HG02938 (cell line): ENCODE data around the gene RTP5.
A peak's percentile ranks its signal among the peaks of the same experiment; 100 is the strongest.

ENCODE experiments used
- ATAC-seq: cut with Tn5 transposase; IDR thresholded peaks from one replicate; pipeline ENCODE4 v1.9.1; 2021; ENCODE audit warnings: mild to moderate bottlenecking, moderate library complexity; ENCODE audit not compliant: unreplicated experiment

Gene RTP5

GRCh38 chr2:241857041-241857541, 12.4 kb upstream of the RTP5 start:
- no peak for ATAC-seq

- ATAC-seq = no peak
Observed at GRCh38 chr2:241857572-241858121, 11.9 kb upstream of the RTP5 start.

- no peak for ATAC-seq
Observed at GRCh38 chr2:241858206-241859016, 11.1 kb upstream of the RTP5 start, which contains the start of gene PDCD1. Gene PDCD1, minus strand, starts transcription at chr2:241858894. Its CDS starts 56 bp downstream, at chr2:241858838.

- ATAC-seq = no peak
Observed at GRCh38 chr2:241859017-241859435, 10.5 kb upstream of the RTP5 start.

GRCh38 chr2:241859436-241860183, 9.9 kb upstream of the RTP5 start:
- peak; percentile 37 for ATAC-seq

GRCh38 chr2:241860184-241861078, 9.1 kb upstream of the RTP5 start:
- ATAC-seq = no peak

- no peak for ATAC-seq
Observed at GRCh38 chr2:241861264-241861663, 8.3 kb upstream of the RTP5 start.

GRCh38 chr2:241862093-241862492, 7.4 kb upstream of the RTP5 start:
- ATAC-seq = no peak

GRCh38 chr2:241862775-241863535, 6.6 kb upstream of the RTP5 start:
- no peak for ATAC-seq

- ATAC-seq = no peak
Observed at GRCh38 chr2:241863536-241863954, 6.0 kb upstream of the RTP5 start.

- no peak for ATAC-seq
Observed at GRCh38 chr2:241864168-241864849, 5.2 kb upstream of the RTP5 start.

- no peak for ATAC-seq
Observed at GRCh38 chr2:241864850-241865213, 4.7 kb upstream of the RTP5 start.

- ATAC-seq = no peak
Observed at GRCh38 chr2:241865416-241865956, 4.0 kb upstream of the RTP5 start.

GRCh38 chr2:241865957-241866789, 3.4 kb upstream of the RTP5 start:
- ATAC-seq = no peak

GRCh38 chr2:241866790-241867645, 2.5 kb upstream of the RTP5 start:
- ATAC-seq = no peak

- no peak for ATAC-seq
Observed at GRCh38 chr2:241867776-241868420, 1.6 kb upstream of the RTP5 start.

GRCh38 chr2:241868661-241869081, 858 bp upstream of the RTP5 start:
- no peak for ATAC-seq
